Measurements from ENCODE around the gene PRR13. TPM values are rescaled to one million over a fixed set of nuclear protein-coding genes. Genes with fewer than 3 reads are reported as not detected.
A peak's percentile ranks its signal among the peaks of the same experiment; 100 is the strongest.
"Not testable (repeated sequence)": the region's sequence is repeated elsewhere in the genome, so short reads cannot be mapped to it uniquely, and the experiment has no call there.

Gene PRR13
- polyA plus RNA-seq, 1 of the 3 experiments (the other 2 are of a cell fraction): 58.5 TPM

DNA sequence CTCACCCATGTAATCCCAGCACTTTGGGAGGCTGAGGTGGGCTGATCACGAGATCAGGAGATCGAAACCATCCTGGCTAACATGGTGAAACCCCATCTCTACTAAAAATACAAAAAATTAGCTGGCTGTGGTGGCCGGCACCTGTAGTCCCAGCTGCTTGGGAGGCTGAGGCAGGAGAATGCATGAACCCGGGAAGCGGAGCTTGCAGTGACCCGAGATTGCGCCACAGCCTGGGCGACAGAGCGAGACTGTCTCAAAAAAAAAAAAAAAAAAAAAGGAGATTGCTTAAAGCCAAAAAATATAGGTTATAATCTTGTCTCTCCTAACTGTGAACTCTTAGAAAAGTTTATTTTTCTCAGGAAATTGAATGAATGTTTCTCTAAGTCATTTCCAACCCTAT, 6.2 kb upstream of the PRR13 start:
- H3K4me2 ChIP-seq; H3K4me1 ChIP-seq (ENCODE audit: control insufficient read depth in 1 of 2, insufficient read depth in 2 of 2, low read depth in 1 of 2, low read length in 1 of 2); H3K36me3 ChIP-seq (replicated peaks in 1 of 2; ENCODE audit: control insufficient read depth in 1 of 2, insufficient read depth in 2 of 2, low read length in 1 of 2); POLR2A ChIA-PET; H3K9me3 ChIP-seq; H3K79me2 ChIP-seq (ENCODE audit: insufficient read depth); H3K27ac ChIP-seq (ENCODE audit: low read depth in 2 of 2, low read length in 1 of 2); H3K9ac ChIP-seq; H4K20me1 ChIP-seq (ENCODE audit: insufficient read depth); H3F3A ChIP-seq (replicated peaks; ENCODE audit: insufficient read depth); H3K9me2 ChIP-seq; H2AFZ ChIP-seq (ENCODE audit: low read depth); H3K4me3 ChIP-seq (ENCODE audit: low read depth in 2 of 2, low read length in 1 of 2); DNase-seq; H3K27me3 ChIP-seq (ENCODE audit: insufficient read depth): not testable (repeated sequence)
- 93% methylated on average over 9 of the region's 9 CpGs for WGBS (ENCODE audit: low lambda C conversion rate)
- CTCF ChIA-PET: interaction anchor here (1.1 to 1.4 kb wide), 3 partner anchors 14 to 90 kb away, joined by 3 to 4 read pairs (median 3); no protein-coding TSS in a partner anchor

DNA sequence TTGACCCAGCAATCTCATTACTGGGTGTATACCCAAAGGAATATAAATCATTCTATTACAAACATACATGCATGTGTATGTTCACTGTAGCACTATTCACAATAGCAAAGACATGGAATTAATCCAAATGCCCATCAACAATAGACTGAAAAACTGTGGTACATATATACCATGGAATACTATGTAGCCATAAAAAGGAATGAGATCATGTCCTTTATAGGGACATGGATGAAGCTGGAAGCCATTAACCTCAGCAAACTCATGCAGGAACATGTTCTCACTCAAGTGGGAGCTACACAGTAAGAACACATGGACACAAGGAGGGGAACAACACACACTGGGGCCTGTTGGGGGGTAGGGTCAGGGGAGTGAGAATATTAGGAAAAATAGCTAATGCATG, 2.0 kb upstream of the PRR13 start:
- H3K4me2 ChIP-seq; H3K27ac ChIP-seq (ENCODE audit: low read depth in 2 of 2, low read length in 1 of 2); H2AFZ ChIP-seq (ENCODE audit: low read depth); H4K20me1 ChIP-seq (ENCODE audit: insufficient read depth); H3K36me3 ChIP-seq (replicated peaks in 1 of 2; ENCODE audit: control insufficient read depth in 1 of 2, insufficient read depth in 2 of 2, low read length in 1 of 2); H3K9me2 ChIP-seq; DNase-seq; H3K4me3 ChIP-seq (ENCODE audit: low read depth in 2 of 2, low read length in 1 of 2); H3K27me3 ChIP-seq (ENCODE audit: insufficient read depth); H3K4me1 ChIP-seq (ENCODE audit: control insufficient read depth in 1 of 2, insufficient read depth in 2 of 2, low read depth in 1 of 2, low read length in 1 of 2); H3K9me3 ChIP-seq; H3K9ac ChIP-seq: not testable (repeated sequence)
- ChIA-PET POLR2A (interaction anchor here (1.4 kb wide), 1 partner anchor 115 kb away, joined by 5 read pairs; no protein-coding TSS in a partner anchor), CTCF (interaction anchor here (0.7 to 2.7 kb wide), 5 partner anchors 14 to 118 kb away, joined by 3 to 14 read pairs (median 4); partner anchors contain the start of gene AAAS)
- H3K79me2 ChIP-seq (ENCODE audit: insufficient read depth): peaks cover 30% of the 10 kb centered on the region
- peaks cover 11% of the 10 kb centered on the region for H3F3A ChIP-seq (replicated peaks; ENCODE audit: insufficient read depth)

DNA sequence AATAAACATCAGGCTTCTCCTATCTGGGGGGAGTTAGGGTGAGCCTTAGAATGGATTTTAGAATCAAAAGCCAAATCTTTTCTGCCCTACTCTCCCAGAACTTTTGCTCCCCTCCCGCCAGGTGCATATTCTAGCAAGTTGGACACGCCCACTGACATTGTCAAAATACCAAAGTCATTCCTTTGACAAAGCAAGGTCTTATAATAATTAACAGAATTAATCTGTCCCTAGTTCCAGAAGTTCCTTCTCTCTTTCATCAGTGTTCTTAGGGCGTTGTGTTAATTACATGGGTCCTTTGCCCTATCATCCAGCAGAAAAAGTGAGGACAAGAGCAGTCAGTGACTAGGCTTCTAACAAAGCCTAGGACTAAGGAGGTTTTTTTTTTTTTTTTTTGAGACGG, 2.4 kb downstream of the PRR13 start:
- Histone ChIP-seq H3K4me2 (0 out of 2 replicates have a peak overlapping the region, but pooled peaks have one; percentile 8), H3K9me2 (no peaks in the 10 kb centered on the region), H3K9me3 (no peaks in the 10 kb centered on the region), H2AFZ (ENCODE audit: low read depth) (no peak overlapping the region), H3F3A (replicated peaks; ENCODE audit: insufficient read depth) (peaks cover 11% of the 10 kb centered on the region), H3K36me3 (replicated peaks in 1 of 2; ENCODE audit: control insufficient read depth in 1 of 2, insufficient read depth in 2 of 2, low read length in 1 of 2) (peaks cover 11 to 20% of the 10 kb centered on the region in 2 experiments), H3K9ac (no peak overlapping the region), H3K27me3 (ENCODE audit: insufficient read depth) (no peaks in the 10 kb centered on the region), H3K79me2 (ENCODE audit: insufficient read depth) (peaks cover 34% of the 10 kb centered on the region), H4K20me1 (ENCODE audit: insufficient read depth) (no peaks in the 10 kb centered on the region), H3K4me1 (ENCODE audit: control insufficient read depth in 1 of 2, insufficient read depth in 2 of 2, low read depth in 1 of 2, low read length in 1 of 2) (peaks cover 0 to 7% of the 10 kb centered on the region in 2 experiments; a peak in 1 of 4 replicates), H3K4me3 (ENCODE audit: low read depth in 2 of 2, low read length in 1 of 2) (no peak overlapping the region), H3K27ac (ENCODE audit: low read depth in 2 of 2, low read length in 1 of 2) (no peak overlapping the region)
- CTCF ChIA-PET: interaction anchor here (1.6 kb wide), 1 partner anchor 92 kb away, joined by 3 read pairs; no protein-coding TSS in a partner anchor
- POLR2A ChIA-PET: no interaction called here
- 91% methylated on average over 4 of the region's 4 CpGs for WGBS (ENCODE audit: low lambda C conversion rate)
- no peak for DNase-seq
- TF ChIP-seq TCF12 (IDR thresholded peaks at IDR 0.05) (no peak), RAD21 (IDR thresholded peaks at IDR 0.05; ENCODE audit: low read length) (no peak), MXI1 (IDR thresholded peaks at IDR 0.05; ENCODE audit: low read depth, low read length) (no peak), RFX5 (IDR thresholded peaks at IDR 0.05; ENCODE audit: low read length) (no peak)
- TF ChIP-seq, protein P1, sequence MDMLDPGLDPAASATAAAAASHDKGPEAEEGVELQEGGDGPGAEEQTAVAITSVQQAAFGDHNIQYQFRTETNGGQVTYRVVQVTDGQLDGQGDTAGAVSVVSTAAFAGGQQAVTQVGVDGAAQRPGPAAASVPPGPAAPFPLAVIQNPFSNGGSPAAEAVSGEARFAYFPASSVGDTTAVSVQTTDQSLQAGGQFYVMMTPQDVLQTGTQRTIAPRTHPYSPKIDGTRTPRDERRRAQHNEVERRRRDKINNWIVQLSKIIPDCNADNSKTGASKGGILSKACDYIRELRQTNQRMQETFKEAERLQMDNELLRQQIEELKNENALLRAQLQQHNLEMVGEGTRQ (IDR thresholded peaks at IDR 0.05; ENCODE audit: borderline replicate concordance, low read depth, low read length): no peak
- TF ChIP-seq, protein P2, sequence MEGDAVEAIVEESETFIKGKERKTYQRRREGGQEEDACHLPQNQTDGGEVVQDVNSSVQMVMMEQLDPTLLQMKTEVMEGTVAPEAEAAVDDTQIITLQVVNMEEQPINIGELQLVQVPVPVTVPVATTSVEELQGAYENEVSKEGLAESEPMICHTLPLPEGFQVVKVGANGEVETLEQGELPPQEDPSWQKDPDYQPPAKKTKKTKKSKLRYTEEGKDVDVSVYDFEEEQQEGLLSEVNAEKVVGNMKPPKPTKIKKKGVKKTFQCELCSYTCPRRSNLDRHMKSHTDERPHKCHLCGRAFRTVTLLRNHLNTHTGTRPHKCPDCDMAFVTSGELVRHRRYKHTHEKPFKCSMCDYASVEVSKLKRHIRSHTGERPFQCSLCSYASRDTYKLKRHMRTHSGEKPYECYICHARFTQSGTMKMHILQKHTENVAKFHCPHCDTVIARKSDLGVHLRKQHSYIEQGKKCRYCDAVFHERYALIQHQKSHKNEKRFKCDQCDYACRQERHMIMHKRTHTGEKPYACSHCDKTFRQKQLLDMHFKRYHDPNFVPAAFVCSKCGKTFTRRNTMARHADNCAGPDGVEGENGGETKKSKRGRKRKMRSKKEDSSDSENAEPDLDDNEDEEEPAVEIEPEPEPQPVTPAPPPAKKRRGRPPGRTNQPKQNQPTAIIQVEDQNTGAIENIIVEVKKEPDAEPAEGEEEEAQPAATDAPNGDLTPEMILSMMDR (IDR thresholded peaks at IDR 0.05): no peak

DNA sequence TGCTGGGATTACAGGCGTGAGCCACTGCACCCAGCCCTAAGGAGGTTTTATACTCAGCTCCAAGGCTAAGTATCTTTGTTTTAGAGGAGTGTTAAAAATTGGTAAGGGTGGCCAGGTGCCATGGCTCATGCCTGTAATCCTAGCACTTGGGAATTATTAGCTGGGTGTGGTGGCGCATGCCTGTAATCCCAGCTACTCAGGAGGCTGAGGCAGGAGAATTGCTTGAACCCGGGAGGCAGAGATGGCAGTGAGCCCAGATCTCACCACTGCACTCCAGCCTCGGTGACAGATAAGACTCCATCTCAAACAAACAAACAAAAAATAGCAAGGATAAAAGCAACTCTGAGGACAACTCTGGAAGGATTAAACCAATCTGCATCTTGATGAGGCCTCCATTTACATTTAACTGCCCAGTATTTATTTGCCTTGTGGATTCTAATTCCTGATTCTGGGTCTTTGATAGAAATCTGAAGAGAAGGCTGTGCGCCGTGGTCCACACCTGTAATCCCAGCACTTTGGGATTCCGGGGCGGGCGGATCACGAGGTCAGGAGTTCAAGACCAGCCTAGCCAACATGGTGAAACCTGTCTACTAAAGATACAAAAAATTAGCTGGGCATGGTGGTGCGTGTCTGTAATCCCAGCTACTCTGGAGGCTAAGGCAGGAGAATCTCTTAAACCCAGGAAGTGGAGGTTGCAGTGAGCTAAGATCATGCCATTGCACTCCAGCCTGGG, 3.2 kb downstream of the PRR13 start:
- H3K4me1 ChIP-seq (ENCODE audit: control insufficient read depth in 1 of 2, insufficient read depth in 2 of 2, low read depth in 1 of 2, low read length in 1 of 2); H2AFZ ChIP-seq (ENCODE audit: low read depth); H3K4me3 ChIP-seq (ENCODE audit: low read depth in 2 of 2, low read length in 1 of 2); POLR2A ChIA-PET; H3K9me2 ChIP-seq; H3K9ac ChIP-seq; H3K9me3 ChIP-seq; H3K27me3 ChIP-seq (ENCODE audit: insufficient read depth); DNase-seq; H4K20me1 ChIP-seq (ENCODE audit: insufficient read depth); H3K27ac ChIP-seq (ENCODE audit: low read depth in 2 of 2, low read length in 1 of 2); H3K4me2 ChIP-seq: not testable (repeated sequence)
- WGBS (ENCODE audit: low lambda C conversion rate): 96% methylated on average over 11 of the region's 11 CpGs
- H3F3A ChIP-seq (replicated peaks; ENCODE audit: insufficient read depth): peaks cover 11% of the 10 kb centered on the region
- CTCF ChIA-PET: interaction anchor here (1.1 to 1.6 kb wide), 2 partner anchors 23 to 93 kb away, joined by 3 read pairs; no protein-coding TSS in a partner anchor
- H3K36me3 ChIP-seq (replicated peaks in 1 of 2; ENCODE audit: control insufficient read depth in 1 of 2, insufficient read depth in 2 of 2, low read length in 1 of 2): peaks cover 11 to 20% of the 10 kb centered on the region in 2 experiments
- H3K79me2 ChIP-seq (ENCODE audit: insufficient read depth): peaks cover 34% of the 10 kb centered on the region
